HCT116 (cell line): ENCODE results near the gene LSM12. TPM values are rescaled to one million over a fixed set of nuclear protein-coding genes. Genes with fewer than 3 reads are reported as not detected.

Experiments
- ATAC-seq: fragments of 200-7000 bp; cut with Tn5 transposase; 2 replicates; pipeline ENCODE4 v1.9.1; 2020; ENCODE audit warnings: mild to moderate bottlenecking, moderate library complexity
- BruUV-seq: library from RNA; stranded (reverse); fragments of 400-500 nt; replicated peaks from 2 replicates; lab custom pipeline; 2021; lab: Mats Ljungman, UMichigan
- CTCF ChIA-PET: fragments of 300-600 bp; sonication (Branson Sonifier 250); formaldehyde crosslinking; loops from one replicate; lab custom pipeline; 2021; ENCODE audit warnings: antibody characterized with exemption; lab: Charles Lee
- POLR2A ChIA-PET: fragments of 300-600, 350-600 bp; sonication (Branson Sonifier 250); formaldehyde crosslinking; loops from one replicate; lab custom pipeline; 2021; ENCODE audit warnings: antibody characterized with exemption; lab: Charles Lee
- RAD21 ChIA-PET, 2 experiments: fragments of 300-600 bp; sonication (Branson Sonifier 250); formaldehyde crosslinking; loops; one replicate each; lab custom pipeline; 2023; ENCODE audit warnings: low total read pairs in 2 of 2; ENCODE audit not compliant: uncharacterized antibody in 2 of 2, unreplicated experiment in 2 of 2, low non-redundant PET in 1 of 2; lab: Charles Lee
- DNase-seq: peaks from one replicate; pipeline ENCODE4 v3.0.0-alpha.2; 2010; ENCODE audit warnings: low read depth, low spot score
- H2AFZ ChIP-seq: fragments of 200-600 bp; shearing (Covaris generic), sonication (generic); 2 replicates; pipeline ENCODE4 v1.6.1; 2017; ENCODE audit warnings: low read depth, mixed run types, mixed read lengths, antibody characterized with exemption, low read length; ENCODE audit not compliant: poor library complexity, severe bottlenecking
- H3K27ac ChIP-seq: 2 replicates; pipeline ENCODE4 v1.5.1; 2012; ENCODE audit warnings: low read depth, low read length
- H3K27me3 ChIP-seq: fragments of 200-600 bp; sonication (generic); 2 replicates; pipeline ENCODE4 v1.6.1; 2016; ENCODE audit warnings: mixed run types, low read length, mixed read lengths; ENCODE audit not compliant: insufficient read depth
- H3K36me3 ChIP-seq, 2 experiments: fragments of 200-500 bp in 1 of 2; fragments of 200-600 bp in 1 of 2; sonication (Bioruptor generic) in 1 of 2; sonication (generic) in 1 of 2; 2 replicates each; pipeline versions ENCODE4 v1.5.1 to v1.6.1; 2014 to 2016; ENCODE audit warnings: low read length in 2 of 2, inconsistent platforms in 1 of 2, mixed read lengths in 1 of 2, mixed run types in 1 of 2; ENCODE audit not compliant: insufficient read depth in 2 of 2, control insufficient read depth in 1 of 2
- H3K4me1 ChIP-seq, 2 experiments: fragments of 200-600 bp in 1 of 2; sonication (generic) in 1 of 2; 2 replicates each; pipeline versions ENCODE4 v1.5.1 to v1.6.1; 2012 to 2017; ENCODE audit warnings: low read length in 2 of 2, inconsistent platforms in 1 of 2, mild to moderate bottlenecking in 1 of 2, mixed read lengths in 1 of 2, mixed run types in 1 of 2, moderate library complexity in 1 of 2; ENCODE audit not compliant: insufficient read depth in 2 of 2, control insufficient read depth in 1 of 2
- H3K4me2 ChIP-seq: fragments of 200-600 bp; sonication (generic); 2 replicates; pipeline ENCODE4 v1.6.1; 2017; ENCODE audit warnings: mixed run types, low read length, mixed read lengths
- H3K4me3 ChIP-seq, 2 experiments: fragments of 200-600 bp in 1 of 2; sonication (generic) in 1 of 2; replicated peaks in 1 of 2; 2 replicates each; pipeline ENCODE4 v1.5.1; 2011 to 2016; ENCODE audit warnings: low read length in 2 of 2, control low read depth in 1 of 2, low read depth in 1 of 2, mild to moderate bottlenecking in 1 of 2, mixed read lengths in 1 of 2, mixed run types in 1 of 2
- H3K79me2 ChIP-seq: fragments of 200-600 bp; sonication (generic); 2 replicates; pipeline ENCODE4 v1.6.1; 2017; ENCODE audit warnings: mild to moderate bottlenecking, mixed run types, low read length, moderate library complexity, mixed read lengths; ENCODE audit not compliant: insufficient read depth
- H3K9ac ChIP-seq: fragments of 200-600 bp; sonication (generic); 2 replicates; pipeline ENCODE4 v1.6.1; 2016; ENCODE audit warnings: low read length, mixed read lengths
- H3K9me2 ChIP-seq: fragments of 200-600 bp; sonication (generic), shearing (Covaris generic); 2 replicates; pipeline ENCODE4 v1.6.1; 2017; ENCODE audit warnings: mixed run types, mild to moderate bottlenecking, moderate library complexity; ENCODE audit not compliant: insufficient read depth
- H3K9me3 ChIP-seq, 2 experiments: fragments of 200-500 bp in 1 of 2; fragments of 200-600 bp in 1 of 2; sonication (Bioruptor generic) in 1 of 2; sonication (generic) in 1 of 2; 2 replicates each; pipeline ENCODE4 v1.6.1; 2014 to 2017; ENCODE audit warnings: low read length in 2 of 2, mixed read lengths in 2 of 2, inconsistent platforms in 1 of 2, low read depth in 1 of 2, mild to moderate bottlenecking in 1 of 2, mixed run types in 1 of 2, moderate library complexity in 1 of 2; ENCODE audit not compliant: control insufficient read depth in 1 of 2, insufficient read depth in 1 of 2
- H4K20me1 ChIP-seq: fragments of 200-600 bp; sonication (generic), shearing (Covaris generic); 2 replicates; pipeline ENCODE4 v1.6.1; 2017; ENCODE audit warnings: mixed run types, mild to moderate bottlenecking, moderate library complexity; ENCODE audit not compliant: insufficient read depth
- CBX3 ChIP-seq: IDR thresholded peaks from 2 replicates; pipeline ENCODE4 v1.6.1; 2012; ENCODE audit warnings: low read depth
- MAX ChIP-seq: IDR thresholded peaks from 2 replicates; pipeline ENCODE4 v1.6.1; 2012
- ZFX ChIP-seq: fragments of 450-650 bp; IDR thresholded peaks from 2 replicates; pipeline ENCODE4 v1.6.1; 2017
- intact Hi-C: fragments of 100-400 bp; cut with micrococcal nuclease; formaldehyde crosslinking; loops from 2 replicates; pipeline ENCODE4 v1.10.0; 2022
- total RNA-seq: library from RNA; stranded (reverse); gene quantifications from one replicate; pipeline ENCODE4 v1.2.1, GENCODE V29; 2021; ENCODE audit not compliant: unreplicated experiment

The LSM12 gene
- total RNA-seq, 1 experiment from 2014 or later, result 99.6 TPM

DNA sequence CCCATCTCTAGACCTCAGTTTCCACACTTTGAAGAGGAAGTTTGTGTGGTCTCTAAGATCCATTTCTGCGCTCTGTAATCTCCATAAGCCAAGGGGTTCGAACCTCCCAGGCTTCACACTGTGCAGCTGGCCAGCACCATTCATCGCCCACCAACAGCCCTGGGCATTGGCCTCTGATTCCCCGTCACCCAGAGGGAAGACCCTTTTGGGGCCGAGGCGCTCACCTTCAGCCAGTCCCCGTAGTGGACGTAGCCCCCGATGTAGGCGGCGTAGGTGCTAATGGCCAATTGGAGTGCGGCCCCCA lies 52.4 kb downstream of the LSM12 start:
- intact Hi-C loops, result no loop called here
- peak overlapping the region; percentile 96 for H3K27ac ChIP-seq
- ChIA-PET CTCF (no interaction called here), RAD21 (no interaction called here), POLR2A (no interaction called here)
- H3K4me3 ChIP-seq, result peak overlapping the region; percentile 100
- ATAC-seq (peak; percentile 66), DNase-seq (no peak)
- no peaks in the 10 kb centered on the region for H3K9me3 ChIP-seq
- peaks cover 0 to 2% of the 10 kb centered on the region in 2 experiments; a peak in 2 of 4 replicates for H3K36me3 ChIP-seq
- peaks cover 26% of the 10 kb centered on the region for H3K79me2 ChIP-seq
- no peak overlapping the region for H2AFZ ChIP-seq
- H3K9ac ChIP-seq, result peak overlapping the region; percentile 98
- TF ChIP-seq CBX3 (no peak), ZFX (no peak), MAX (no peak)
- no peaks in the 10 kb centered on the region for H4K20me1 ChIP-seq
- peak overlapping the region; percentile 99 for H3K4me2 ChIP-seq
- BruUV-seq, result no TSS peak
- no peaks in the 10 kb centered on the region for H3K9me2 ChIP-seq
- H3K27me3 ChIP-seq, result no peaks in the 10 kb centered on the region
- peaks cover 17 to 35% of the 10 kb centered on the region in 2 experiments for H3K4me1 ChIP-seq

- no TSS peak for BruUV-seq
- no peak overlapping the region for H3K9ac ChIP-seq
- POLR2A ChIA-PET, result no interaction called here
Observed at GRCh38 chr17:44012874-44013273, 53.6 kb downstream of the LSM12 start.

More at GRCh38 chr17:44012874-44013273, 53.6 kb downstream of the LSM12 start:
- Histone ChIP-seq H3K27me3 (no peaks in the 10 kb centered on the region), H4K20me1 (no peaks in the 10 kb centered on the region), H3K4me2 (no peak overlapping the region), H3K4me1 (peaks cover 25 to 46% of the 10 kb centered on the region in 2 experiments), H3K27ac (no peak overlapping the region; the same call in 1 of the 2 replicates), H2AFZ (no peak overlapping the region), H3K36me3 (peaks cover 6 to 15% of the 10 kb centered on the region in 2 experiments; a peak in 3 of 4 replicates), H3K79me2 (peaks cover 37% of the 10 kb centered on the region), H3K9me2 (no peaks in the 10 kb centered on the region), H3K4me3 (no peak overlapping the region), H3K9me3 (no peaks in the 10 kb centered on the region)
- ATAC-seq (no peak), DNase-seq (no peak)
- TF ChIP-seq ZFX, result no peak
- no peak for TF ChIP-seq MAX
- CTCF ChIA-PET, result no interaction called here
- intact Hi-C loops, result no loop called here
- RAD21 ChIA-PET, result no interaction called here
